GM18507 (cell line): ENCODE data around the gene MOCOS.

Experiments used
- DNase-seq: peaks from one replicate; pipeline ENCODE4 v3.0.0; 2011; ENCODE audit warnings: low read depth; ENCODE audit not compliant: insufficient read length; ENCODE audit errors: extremely low spot score
- FAIRE-seq: peaks from 2 replicates; lab custom pipeline; 2011; peaks lifted over from hg19 to GRCh38; lab: Jason Lieb, UNC

The MOCOS gene

DNA sequence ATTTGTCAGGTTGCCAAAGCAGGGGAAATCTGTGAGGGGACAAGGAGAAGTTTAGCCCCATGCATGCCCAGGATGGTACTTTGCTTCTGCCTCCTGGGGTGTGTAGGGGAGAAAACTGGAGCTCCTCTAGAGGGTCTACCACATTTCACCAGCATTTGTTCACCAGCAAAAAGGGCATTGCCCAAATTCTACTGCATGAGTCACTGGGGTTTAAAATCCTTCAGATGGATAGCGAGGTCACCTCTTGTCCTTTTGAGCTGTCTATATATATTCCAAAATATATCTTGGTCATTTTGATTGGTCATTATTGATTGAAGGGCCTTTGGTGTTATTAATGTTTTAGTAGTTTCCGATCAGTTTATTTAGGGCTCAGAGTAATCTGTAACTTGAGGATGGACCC lies 128.9 kb downstream of the MOCOS start:
- DNase-seq (no peak), FAIRE-seq (no peak)
